Stimulated activated CD8-positive, alpha-beta memory T cell treated with anti-CD3 and anti-CD28 coated beads, Interleukin-12 subunit alpha, Interleukin-12 subunit beta, amount 100 ng/mL, for 4 hours (primary cell): ENCODE measurements around the gene KLHL26.
"Not testable (repeated sequence)": the region's sequence is repeated elsewhere in the genome, so short reads cannot be mapped to it uniquely, and the experiment has no call there.

Source experiments
- DNase-seq: peaks from one replicate; pipeline ENCODE4 v3.0.0-alpha.2; 2020; ENCODE audit warnings: low read depth

KLHL26 gene

GRCh38 chr19:18662972-18663732, 26.3 kb downstream of the KLHL26 start:
- no peak for DNase-seq

DNA sequence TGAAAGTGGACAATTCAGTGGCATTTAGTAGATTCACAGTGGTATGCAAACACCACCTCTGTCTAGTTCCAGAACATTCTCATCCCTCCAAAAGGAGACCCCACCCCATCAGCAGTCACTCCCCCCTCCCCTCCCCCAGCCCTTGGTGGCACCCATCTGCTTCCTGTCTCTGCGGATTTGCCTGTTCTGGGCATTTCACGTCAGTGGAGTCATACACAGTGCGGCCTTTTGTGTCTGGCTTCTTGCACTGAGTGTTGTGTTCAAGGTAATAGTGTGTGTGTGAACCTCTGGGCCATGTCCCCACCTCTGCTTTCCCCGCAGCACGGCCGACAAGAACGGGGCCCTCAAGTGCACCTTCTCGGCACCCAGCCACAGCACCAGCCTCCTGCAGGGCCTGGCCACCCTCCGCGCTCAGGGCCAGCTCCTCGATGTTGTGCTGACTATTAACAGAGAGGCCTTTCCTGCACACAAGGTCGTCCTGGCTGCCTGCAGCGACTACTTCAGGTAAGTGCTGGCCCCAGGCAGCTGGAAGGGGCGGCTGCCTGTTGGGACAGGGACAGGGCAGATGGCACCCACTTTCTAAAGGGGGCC, 27.2 kb downstream of the KLHL26 start:
- no peak for DNase-seq

- no peak for DNase-seq
These were observed 29.0 kb downstream of the KLHL26 start for GRCh38 chr19:18665771-18666202.

DNA sequence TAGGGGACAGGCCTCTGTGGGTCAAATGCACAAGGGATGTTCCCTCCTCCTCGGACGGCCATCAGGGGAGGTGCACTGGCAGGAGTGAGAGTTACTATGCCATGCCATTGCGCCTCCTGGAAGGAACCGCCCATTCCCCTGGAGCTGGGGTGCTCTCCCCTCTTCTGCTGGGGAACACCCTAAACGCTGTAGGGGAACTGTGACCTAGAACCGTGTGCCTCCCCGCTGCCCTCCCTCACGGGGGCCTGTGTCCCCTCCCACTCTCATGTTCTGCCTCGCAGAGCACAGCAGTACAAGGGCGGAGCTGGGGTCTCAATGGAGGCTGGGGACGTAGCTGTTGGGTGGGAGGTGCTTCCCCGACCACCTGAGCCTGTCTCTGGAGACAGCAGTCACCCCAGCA, 29.5 kb downstream of the KLHL26 start:
- DNase-seq = no peak

DNA sequence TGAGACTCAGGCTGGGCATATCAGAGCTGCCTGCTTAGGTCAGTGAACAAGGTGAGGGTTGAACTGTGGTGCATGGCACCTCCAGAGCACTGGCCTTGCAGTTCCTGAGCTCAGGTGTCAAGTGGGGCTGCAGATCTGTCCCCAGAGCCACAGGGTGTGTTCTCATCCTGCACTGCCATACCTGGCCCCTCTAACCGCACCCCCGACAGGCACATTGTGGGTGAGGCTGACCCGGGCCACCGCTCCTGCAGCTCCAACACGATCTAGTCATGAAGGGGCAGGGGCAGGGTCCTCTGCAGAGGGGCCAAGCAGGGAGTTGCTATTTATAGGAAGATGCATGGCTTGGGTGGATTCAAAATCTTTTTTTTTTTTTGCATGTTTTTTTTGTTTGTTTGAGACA, 30.0 kb downstream of the KLHL26 start:
- DNase-seq = no peak

GRCh38 chr19:18667531-18668251, 30.9 kb downstream of the KLHL26 start:
- DNase-seq = no peak

GRCh38 chr19:18668252-18668631, 31.4 kb downstream of the KLHL26 start:
- DNase-seq = no peak

- no peak for DNase-seq
These were observed 32.1 kb downstream of the KLHL26 start for GRCh38 chr19:18668744-18669523.

DNA sequence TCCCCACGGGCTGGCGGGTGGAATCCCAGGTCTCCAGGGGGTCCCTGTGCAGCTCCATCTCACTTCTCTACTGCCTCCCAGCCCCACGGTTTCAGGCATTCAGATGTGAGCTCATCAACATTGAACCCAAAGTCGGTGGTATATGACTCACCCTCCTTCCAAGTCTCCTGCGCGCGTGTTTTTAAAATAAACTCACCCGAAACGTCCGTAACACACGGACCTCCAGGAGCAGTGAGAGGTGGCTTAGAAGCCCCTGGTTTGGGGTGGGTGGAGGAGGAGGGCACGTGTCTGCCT, 32.6 kb downstream of the KLHL26 start:
- DNase-seq = no peak

DNA sequence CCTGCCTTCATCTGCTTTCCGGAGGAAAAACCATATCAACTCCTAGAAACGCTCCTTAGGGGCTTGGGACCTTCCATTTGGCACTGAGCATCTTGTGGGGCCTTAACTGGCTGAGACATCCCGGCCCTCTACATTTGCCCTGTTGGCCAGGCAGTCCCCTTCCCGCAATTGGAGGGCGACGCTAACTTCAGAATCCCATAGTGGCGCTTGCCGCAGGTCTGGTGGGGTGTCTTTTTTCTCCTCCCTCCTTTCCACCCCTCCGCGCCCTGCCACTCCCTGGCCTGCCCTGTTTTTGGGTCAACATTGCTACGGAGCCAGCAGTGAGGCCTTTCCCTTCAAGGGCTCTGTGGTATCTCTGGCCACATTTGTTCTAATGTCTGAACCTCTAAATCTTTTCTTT, 33.1 kb downstream of the KLHL26 start:
- no peak for DNase-seq

DNA sequence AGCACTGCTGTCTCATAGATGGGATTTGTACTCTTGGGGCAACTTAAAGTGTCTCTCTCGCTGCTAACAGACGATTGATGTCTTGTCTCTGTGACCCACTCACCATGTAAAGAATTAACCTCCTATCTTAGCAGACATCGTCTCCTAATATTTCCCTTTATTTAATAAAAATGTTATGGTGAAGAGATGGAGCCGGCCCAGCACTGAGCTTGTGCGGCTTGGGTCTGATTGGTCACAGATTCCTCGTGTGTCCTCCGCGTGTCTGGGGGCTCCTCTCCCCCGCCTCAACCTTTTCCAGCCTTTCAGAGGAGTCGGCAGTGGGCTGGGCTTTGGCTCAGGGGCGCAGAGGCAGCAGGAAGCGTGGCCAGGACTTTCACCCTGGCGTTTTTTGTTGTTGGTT, 33.5 kb downstream of the KLHL26 start:
- DNase-seq = no peak

DNA sequence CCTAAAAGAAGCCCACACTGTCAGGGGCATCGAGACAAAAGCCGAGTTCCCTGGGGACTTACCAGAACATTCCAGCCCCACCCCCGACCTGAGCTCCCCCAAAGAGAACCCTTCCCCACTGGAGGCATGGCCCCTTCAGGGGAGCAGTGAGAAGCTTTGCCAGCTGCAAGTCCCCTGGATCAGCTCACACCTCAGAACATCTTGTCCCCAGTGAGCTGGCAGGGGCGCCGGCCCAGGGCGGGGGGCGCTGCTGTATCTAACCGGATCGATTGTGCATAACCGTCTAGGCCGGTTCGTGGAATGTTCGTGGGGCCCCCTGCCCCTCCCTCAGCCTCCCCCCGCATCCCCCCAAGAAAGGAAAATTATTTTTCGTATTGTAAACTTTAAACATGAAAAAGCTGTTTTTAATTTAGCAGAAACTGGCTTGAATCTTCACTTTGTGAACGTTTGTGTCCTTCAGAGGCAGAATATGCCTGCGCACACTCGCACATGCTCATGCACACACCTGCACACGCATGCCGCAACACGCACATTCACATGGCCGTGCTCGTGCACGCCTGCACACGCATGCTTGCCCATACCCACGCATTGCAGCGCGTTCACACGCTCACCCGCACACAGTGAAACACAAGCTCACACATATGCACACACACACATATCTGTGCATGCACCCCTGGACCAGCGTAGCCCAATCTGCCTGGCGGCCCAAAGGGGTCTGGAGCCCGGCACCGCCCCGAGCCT, 34.6 kb downstream of the KLHL26 start:
- no peak for DNase-seq

- DNase-seq = no peak
These were observed 35.2 kb downstream of the KLHL26 start for GRCh38 chr19:18672044-18672451.

- no peak for DNase-seq
These were observed 35.9 kb downstream of the KLHL26 start for GRCh38 chr19:18672606-18673337.

GRCh38 chr19:18674616-18675015, 37.8 kb downstream of the KLHL26 start:
- DNase-seq = no peak

DNA sequence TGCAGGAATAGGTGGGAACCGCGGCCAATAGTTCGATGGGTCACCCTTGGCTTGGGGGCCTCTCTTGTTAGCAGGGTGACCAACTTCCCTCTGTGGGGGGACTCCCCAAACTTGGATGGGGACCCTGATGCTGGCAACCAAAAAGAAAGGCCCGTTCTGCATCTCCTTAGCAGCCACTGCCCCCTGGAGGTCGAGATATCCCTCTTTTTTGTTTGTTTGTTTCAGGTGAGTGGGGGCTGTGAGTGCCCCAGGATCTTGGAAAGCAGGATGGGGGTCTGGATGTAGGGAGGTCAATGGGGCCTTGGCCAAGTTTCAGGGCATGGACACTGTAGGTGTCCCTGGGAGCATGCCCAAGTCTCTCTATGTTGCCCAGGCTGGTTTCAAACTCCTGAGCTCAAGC, 39.0 kb downstream of the KLHL26 start:
- DNase-seq = no peak

GRCh38 chr19:18676692-18677091, 39.9 kb downstream of the KLHL26 start:
- no peak for DNase-seq

- no peak for DNase-seq
These were observed 40.3 kb downstream of the KLHL26 start for GRCh38 chr19:18677156-18677555.

DNA sequence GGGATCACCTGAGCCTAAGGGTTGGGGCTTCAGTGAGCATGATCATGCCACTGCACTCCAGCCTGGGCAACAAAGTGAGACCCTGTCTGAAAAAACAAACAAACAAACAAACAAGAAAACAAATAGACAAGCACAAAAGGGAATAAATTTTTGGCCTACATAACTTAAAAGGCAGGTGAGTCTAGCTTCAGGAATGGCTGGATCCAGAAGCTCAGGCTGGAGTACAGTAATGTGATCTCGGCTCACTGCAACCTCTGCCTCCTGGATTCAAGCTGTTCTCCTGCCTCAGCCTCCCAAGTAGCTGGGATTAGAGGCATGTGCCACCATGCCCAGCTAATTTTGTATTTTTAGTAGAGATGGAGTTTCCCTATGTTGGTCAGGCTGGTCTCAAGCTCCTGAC, 43.3 kb downstream of the KLHL26 start:
- not testable (repeated sequence) for DNase-seq

GRCh38 chr19:18682807-18683108, 45.9 kb downstream of the KLHL26 start:
- no peak for DNase-seq
